SK-N-SH treated with all-trans-retinoic acid at 6 μM for 48 hours (cell line): ENCODE data around the gene ZEB1.

Source experiments
- ATAC-seq: fragments of 200-7000 bp; cut with Tn5 transposase; 3 replicates; pipeline ENCODE4 v1.9.1; 2020; ENCODE audit warnings: mild to moderate bottlenecking, moderate library complexity
- BACH2 ChIP-seq: fragments of 250-450 bp; sonication (Bioruptor Pico); IDR thresholded peaks from 2 replicates; pipeline ENCODE4 v1.9.0; 2021; ENCODE audit warnings: mild to moderate bottlenecking, borderline replicate concordance
- CREB5 ChIP-seq: fragments of 250-450 bp; sonication (Bioruptor Pico); IDR thresholded peaks from 2 replicates; pipeline ENCODE4 v1.5.1; 2020; ENCODE audit warnings: low read depth, mild to moderate bottlenecking, moderate library complexity
- CSDC2 ChIP-seq: fragments of 250-450 bp; sonication (Bioruptor Pico); IDR thresholded peaks from 2 replicates; pipeline ENCODE4 v1.5.0; 2020; ENCODE audit warnings: mild to moderate bottlenecking, moderate library complexity
- CSRNP3 ChIP-seq: fragments of 250-450 bp; sonication (Bioruptor Pico); IDR thresholded peaks from 2 replicates; pipeline ENCODE4 v1.5.1; 2021; ENCODE audit warnings: mild to moderate bottlenecking, moderate library complexity
- ESRRG ChIP-seq: fragments of 250-450 bp; sonication (Bioruptor Pico); IDR thresholded peaks from 2 replicates; pipeline ENCODE4 v1.6.1; 2021; ENCODE audit warnings: mild to moderate bottlenecking
- GLIS3 ChIP-seq: fragments of 250-450 bp; sonication (Bioruptor Pico); IDR thresholded peaks from 2 replicates; pipeline ENCODE4 v1.5.0; 2020; ENCODE audit warnings: mild to moderate bottlenecking, moderate library complexity
- ISL1 ChIP-seq: fragments of 250-450 bp; sonication (Bioruptor Pico); IDR thresholded peaks from 2 replicates; pipeline ENCODE4 v2.1.2; 2022; ENCODE audit warnings: mild to moderate bottlenecking, moderate library complexity
- OSR1 ChIP-seq: fragments of 250-450 bp; sonication (Bioruptor Pico); IDR thresholded peaks from 2 replicates; pipeline ENCODE4 v1.8.0; 2022; ENCODE audit warnings: moderate library complexity, mild to moderate bottlenecking, inconsistent platforms
- PATZ1 ChIP-seq: fragments of 250-450 bp; sonication (Bioruptor Pico); IDR thresholded peaks from 2 replicates; pipeline ENCODE4 v1.8.0; 2020; ENCODE audit warnings: mild to moderate bottlenecking, moderate library complexity, borderline replicate concordance
- POU6F1 ChIP-seq: fragments of 250-450 bp; sonication (Bioruptor Pico); IDR thresholded peaks from 2 replicates; pipeline ENCODE4 v1.8.0; 2021; ENCODE audit warnings: low read depth, mild to moderate bottlenecking, moderate library complexity, borderline replicate concordance
- PPARA ChIP-seq: fragments of 250-450 bp; sonication (Bioruptor Pico); IDR thresholded peaks from 2 replicates; pipeline ENCODE4 v1.5.0; 2020; ENCODE audit warnings: mild to moderate bottlenecking, borderline replicate concordance
- RARB ChIP-seq: fragments of 250-450 bp; sonication (Bioruptor Pico); IDR thresholded peaks from 2 replicates; pipeline ENCODE4 v1.8.0; 2021; ENCODE audit warnings: mild to moderate bottlenecking, moderate library complexity
- TCF4 ChIP-seq: fragments of 250-450 bp; sonication (Bioruptor Pico); IDR thresholded peaks from 2 replicates; pipeline ENCODE4 v1.8.0; 2021; ENCODE audit warnings: mild to moderate bottlenecking, moderate library complexity, borderline replicate concordance
- TOX ChIP-seq: fragments of 250-450 bp; sonication (Bioruptor Pico); IDR thresholded peaks from 2 replicates; pipeline ENCODE4 v1.8.0; 2021; ENCODE audit warnings: mild to moderate bottlenecking, moderate library complexity, borderline replicate concordance
- TSHZ2 ChIP-seq: fragments of 250-450 bp; sonication (Bioruptor Pico); IDR thresholded peaks from 2 replicates; pipeline ENCODE4 v1.5.0; 2020; ENCODE audit warnings: mild to moderate bottlenecking, moderate library complexity
- ZC3H10 ChIP-seq: fragments of 250-450 bp; sonication (Bioruptor Pico); IDR thresholded peaks from 2 replicates; pipeline ENCODE4 v1.5.1; 2021; ENCODE audit warnings: mild to moderate bottlenecking, moderate library complexity
- ZFP3 ChIP-seq: fragments of 250-450 bp; sonication (Bioruptor Pico); IDR thresholded peaks from 2 replicates; pipeline ENCODE4 v1.5.0; 2020; ENCODE audit warnings: mild to moderate bottlenecking, moderate library complexity
- ZFP30 ChIP-seq: fragments of 450-650 bp; formaldehyde crosslinking; IDR thresholded peaks from 2 replicates; pipeline ENCODE4 v1.5.0; 2022; ENCODE audit warnings: mild to moderate bottlenecking, moderate library complexity
- ZNF70 ChIP-seq: fragments of 450-650 bp; formaldehyde crosslinking; IDR thresholded peaks from 2 replicates; pipeline ENCODE4 v1.5.0; 2020; ENCODE audit warnings: mild to moderate bottlenecking, moderate library complexity

The ZEB1 gene

GRCh38 chr10:31468536-31468859 is 149.5 kb downstream of the ZEB1 start:
- TF ChIP-seq ZNF70 (CRISPR knock-in tag) (no peak), TCF4 (CRISPR knock-in tag) (no peak), ZFP30 (CRISPR knock-in tag) (no peak), CSRNP3 (CRISPR knock-in tag) (no peak), CREB5 (CRISPR knock-in tag) (no peak), BACH2 (CRISPR knock-in tag) (no peak), OSR1 (CRISPR knock-in tag) (no peak), PPARA (CRISPR knock-in tag) (no peak), TSHZ2 (no peak), TOX (CRISPR knock-in tag) (no peak), GLIS3 (CRISPR knock-in tag) (no peak), RARB (CRISPR knock-in tag) (no peak), PATZ1 (no peak)
- no peak for ATAC-seq

- ATAC-seq, result no peak
- TF ChIP-seq CSDC2 (CRISPR knock-in tag), result no peak
- TF ChIP-seq RARB (CRISPR knock-in tag), result no peak
- no peak for TF ChIP-seq TSHZ2
- TF ChIP-seq TCF4 (CRISPR knock-in tag), result no peak
- TF ChIP-seq POU6F1 (CRISPR knock-in tag), result no peak
- TF ChIP-seq ZC3H10 (CRISPR knock-in tag), result no peak
- TF ChIP-seq ISL1 (CRISPR knock-in tag), result no peak
- TF ChIP-seq TOX (CRISPR knock-in tag), result no peak
- TF ChIP-seq ESRRG (CRISPR knock-in tag), result no peak
- TF ChIP-seq ZFP30 (CRISPR knock-in tag), result no peak
- TF ChIP-seq ZFP3 (CRISPR knock-in tag), result no peak
- no peak for TF ChIP-seq BACH2 (CRISPR knock-in tag)
These were observed 156.5 kb downstream of the ZEB1 start for GRCh38 chr10:31475519-31475918.
